Activated T-cell treated with anti-CD3 and anti-CD28 coated beads for 48 hours (primary cell): ENCODE data around the gene ANO6.

Source experiments
- DNase-seq: peaks from one replicate; pipeline ENCODE4 v3.0.0-alpha.2; 2020; ENCODE audit warnings: low read depth

The ANO6 gene

GRCh38 chr12:45282411-45282810, 66.5 kb downstream of the ANO6 start:
- DNase-seq = no peak

GRCh38 chr12:45284096-45284901, 68.4 kb downstream of the ANO6 start:
- no peak for DNase-seq

DNA sequence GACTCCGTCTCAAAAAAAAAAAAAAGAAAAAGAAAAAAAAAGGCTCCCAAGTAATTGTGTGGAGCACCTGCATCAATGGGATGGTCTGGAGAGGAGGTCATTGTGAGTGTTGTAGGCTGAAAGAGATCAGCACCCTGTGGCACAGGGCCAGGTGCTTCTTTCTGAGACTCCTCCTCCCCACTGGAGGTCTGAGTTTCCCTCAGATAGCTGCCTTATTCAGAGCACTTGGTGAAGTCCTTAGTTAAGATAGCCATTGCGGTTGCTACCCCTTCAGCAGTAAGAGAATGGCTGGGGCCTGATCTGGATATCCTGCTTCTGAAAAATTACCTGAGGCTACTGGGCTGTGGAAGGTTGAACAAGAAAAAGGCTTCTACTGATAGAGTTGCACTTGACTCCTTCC, 69.8 kb downstream of the ANO6 start:
- no peak for DNase-seq

DNA sequence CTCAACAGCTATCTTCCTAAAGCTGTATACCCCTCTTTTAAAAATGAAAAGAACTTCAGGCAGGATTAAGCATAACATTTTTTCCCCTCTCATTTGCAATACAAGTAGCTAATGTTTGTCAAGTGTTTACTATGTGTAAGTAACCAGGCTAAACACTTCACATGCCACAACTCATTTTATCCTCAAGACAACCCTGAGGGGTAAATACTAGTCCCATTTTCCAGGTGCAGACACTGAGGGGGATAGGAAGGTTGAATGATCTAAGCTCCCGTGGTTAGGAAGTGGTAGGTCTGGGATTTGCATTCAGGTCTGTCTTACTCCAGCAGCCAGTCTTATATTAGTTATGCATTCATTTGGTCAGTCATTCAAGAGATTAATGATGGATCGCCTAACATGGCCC, 70.7 kb downstream of the ANO6 start:
- no peak for DNase-seq

GRCh38 chr12:45289245-45290215, 73.6 kb downstream of the ANO6 start:
- no peak for DNase-seq

DNA sequence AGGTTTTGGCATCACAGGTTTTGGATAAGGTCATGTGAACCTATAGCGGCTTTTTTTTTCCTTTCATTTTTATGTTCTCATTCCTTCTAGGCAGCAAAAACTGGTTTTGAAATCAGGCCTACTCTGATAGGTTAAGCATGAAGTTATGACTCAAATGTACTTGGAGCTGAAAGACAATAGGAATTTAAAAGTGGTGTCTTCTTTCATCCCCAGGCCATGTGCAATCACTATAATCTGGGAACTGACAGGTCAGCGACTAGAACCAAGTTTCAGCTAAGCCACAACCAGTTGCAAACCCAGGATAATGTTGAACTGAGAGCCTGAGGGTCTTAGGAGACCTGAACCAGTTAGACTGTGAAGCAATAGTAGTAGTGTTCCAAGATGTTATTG, 74.3 kb downstream of the ANO6 start:
- no peak for DNase-seq

DNA sequence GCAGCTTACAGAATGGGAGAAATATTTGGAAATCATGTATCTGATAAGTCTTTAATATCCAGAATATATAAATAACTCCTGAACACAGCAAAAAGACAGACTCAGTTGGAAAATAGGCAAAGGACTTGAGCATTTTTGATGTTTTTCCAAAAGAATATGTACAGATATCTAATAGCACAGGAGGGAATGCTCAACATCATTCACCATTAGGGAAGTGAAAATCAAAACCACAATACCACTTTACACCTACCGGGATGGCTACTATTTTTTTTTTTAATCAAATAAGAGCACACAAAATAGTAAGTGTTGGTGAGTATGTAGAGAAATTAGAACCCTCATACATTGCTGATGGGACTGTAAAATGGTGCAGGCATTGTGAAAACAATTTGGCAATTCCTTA, 75.6 kb downstream of the ANO6 start:
- DNase-seq = no peak

GRCh38 chr12:45292486-45293195, 76.7 kb downstream of the ANO6 start:
- no peak for DNase-seq

- no peak for DNase-seq
Measured at GRCh38 chr12:45294906-45295305, 79.0 kb downstream of the ANO6 start.

GRCh38 chr12:45296046-45296586, 80.2 kb downstream of the ANO6 start:
- DNase-seq = no peak

- no peak for DNase-seq
Measured at GRCh38 chr12:45298047-45298446, 82.2 kb downstream of the ANO6 start.

DNA sequence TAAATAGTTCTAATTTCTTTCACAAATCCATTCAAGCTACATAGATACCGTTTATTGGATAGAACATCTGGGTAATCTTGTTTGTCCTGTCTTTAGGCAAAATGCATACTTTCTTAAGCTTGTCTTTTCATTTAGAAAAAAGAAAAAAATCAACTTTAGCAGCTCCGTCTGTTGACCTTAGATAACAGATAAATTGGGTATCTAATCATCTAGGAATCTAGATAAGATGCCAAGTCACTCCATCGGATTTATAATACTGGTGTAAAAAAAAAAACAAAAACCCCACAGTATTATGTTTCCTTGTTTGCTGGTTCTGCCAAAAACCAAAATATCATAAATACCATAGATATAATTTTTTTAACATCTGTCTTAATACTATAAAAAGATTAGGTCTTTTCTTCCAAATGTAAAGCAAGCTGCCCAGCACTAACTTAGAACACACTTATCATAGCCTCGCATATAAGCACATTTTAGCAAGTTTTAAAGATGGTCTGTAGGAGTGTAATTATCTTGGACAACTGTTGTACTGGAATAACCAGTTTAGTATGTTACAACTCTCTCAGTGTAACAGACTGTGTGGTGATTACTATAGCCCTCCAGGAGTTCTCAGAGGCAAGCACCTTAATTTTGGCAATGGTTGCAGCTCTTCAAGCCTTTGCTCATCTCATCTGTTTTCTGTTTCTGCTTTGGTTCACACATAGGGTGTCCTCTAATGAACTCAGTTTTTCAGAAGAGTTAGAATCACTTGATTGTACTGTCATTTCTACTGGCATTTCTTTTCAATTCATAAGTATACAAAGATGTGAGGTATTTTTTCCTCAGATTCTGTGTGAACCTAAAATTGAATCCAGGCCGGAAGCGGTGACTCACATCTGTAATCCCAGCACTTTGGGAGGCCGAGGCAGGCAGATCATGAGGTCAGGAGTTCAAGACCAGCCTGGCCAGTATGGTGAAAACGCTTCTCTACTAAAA, 83.1 kb downstream of the ANO6 start:
- no peak for DNase-seq

DNA sequence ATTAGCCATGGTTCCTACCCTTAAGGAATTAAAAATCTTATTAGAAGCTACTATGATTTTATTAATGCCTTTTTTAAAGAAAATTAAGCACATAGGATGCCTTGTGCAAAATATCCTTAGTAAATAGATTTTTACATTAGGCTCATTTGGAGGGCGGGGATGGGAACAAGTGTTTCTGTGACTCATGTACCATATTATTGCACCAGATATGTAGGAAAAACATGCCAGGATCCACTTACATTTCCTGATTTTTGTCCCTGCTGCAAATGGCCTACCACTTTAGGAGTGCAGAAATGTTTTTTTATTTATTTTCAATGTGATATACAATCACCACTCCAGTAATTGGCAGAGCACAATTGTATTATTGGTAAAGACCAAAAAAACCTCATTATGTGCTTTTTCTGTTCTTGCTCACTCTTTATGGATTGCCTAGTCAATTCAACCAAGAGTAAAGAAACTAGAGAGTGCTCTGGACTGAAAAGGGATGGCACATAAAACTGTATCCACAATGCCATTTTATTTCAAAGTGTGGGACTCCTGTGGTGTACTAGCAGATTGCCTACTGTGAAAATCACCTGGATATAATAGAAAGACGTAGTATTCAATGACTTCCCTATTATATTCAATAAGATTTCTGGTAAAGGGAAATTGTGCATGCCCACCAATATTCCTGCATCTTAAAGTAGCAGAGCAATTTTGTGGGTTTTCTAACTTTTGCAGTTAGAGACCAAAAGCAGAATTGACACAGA, 86.9 kb downstream of the ANO6 start:
- DNase-seq = no peak

- DNase-seq = no peak
Measured at GRCh38 chr12:45303945-45304344, 88.0 kb downstream of the ANO6 start.

DNA sequence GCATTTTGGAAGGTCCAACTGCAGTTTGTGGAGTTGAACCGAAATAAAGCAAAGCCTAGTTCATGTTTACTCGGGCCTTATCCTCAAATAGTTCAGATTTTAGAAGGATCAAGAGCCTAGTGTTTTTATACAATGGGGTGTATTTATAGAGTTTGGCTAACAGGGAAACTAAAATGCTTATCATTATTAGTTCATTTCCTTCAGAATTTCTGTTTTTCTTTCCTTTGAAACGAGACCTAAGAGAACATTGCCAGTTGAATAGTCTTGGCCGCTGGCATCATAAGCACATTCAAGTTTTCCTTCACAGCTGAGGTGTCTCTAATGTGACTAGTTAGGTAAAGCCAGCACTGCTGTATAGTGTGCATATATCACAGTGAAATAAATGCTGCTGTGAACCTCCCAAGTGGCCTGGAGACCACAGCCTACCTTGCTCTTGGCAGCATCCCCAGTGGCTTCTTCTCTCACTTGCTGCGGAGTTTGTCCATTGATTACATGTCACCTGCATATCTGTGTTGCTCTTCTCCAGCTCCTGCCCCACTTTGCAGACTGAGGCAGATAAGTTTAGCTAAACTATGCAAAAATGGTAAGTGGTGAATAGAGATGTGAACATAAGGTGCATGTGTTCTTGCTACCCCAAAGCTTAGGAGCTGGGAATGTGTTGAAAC, 88.8 kb downstream of the ANO6 start:
- DNase-seq = no peak

GRCh38 chr12:45305907-45306306, 90.0 kb downstream of the ANO6 start:
- DNase-seq = no peak

- DNase-seq = no peak
Measured at GRCh38 chr12:45309836-45310626, 94.1 kb downstream of the ANO6 start.

GRCh38 chr12:45310627-45310968, 94.7 kb downstream of the ANO6 start:
- no peak for DNase-seq

GRCh38 chr12:45312012-45312411, 96.1 kb downstream of the ANO6 start:
- no peak for DNase-seq
